ENCODE measurements around the gene CALML4. TPM values are rescaled to one million over a fixed set of nuclear protein-coding genes. Genes with fewer than 3 reads are reported as not detected.

CALML4 gene
- polyA plus RNA-seq, 1 experiment = 1.6 TPM

- Histone ChIP-seq H3K9me3 (ENCODE audit: control insufficient read depth, insufficient read depth, low read length) (no peaks in the 10 kb centered on the region), H3K27me3 (ENCODE audit: control insufficient read depth, insufficient read depth, low read length) (no peaks in the 10 kb centered on the region), H3K4me3 (ENCODE audit: low read depth, low read length) (no peak overlapping the region), H3K27ac (ENCODE audit: low read depth, low read length) (no peak overlapping the region)
- ChIA-PET POLR2A (no interaction called here), CTCF (interaction anchor here (1.6 kb wide), 1 partner anchor 19 kb away, joined by 5 read pairs; no protein-coding TSS in a partner anchor)
- TF ChIP-seq CTCF (IDR thresholded peaks at IDR 0.05; ENCODE audit: low read depth, low read length) = no peak
- DNase-seq (ENCODE audit: low read depth, low spot score) = no peak
Observed at GRCh38 chr15:68191555-68191954, 13.6 kb downstream of the CALML4 start.

GRCh38 chr15:68190048-68190447 is 15.1 kb downstream of the CALML4 start:
- Histone ChIP-seq H3K27ac (ENCODE audit: low read depth, low read length) (no peak overlapping the region), H3K27me3 (ENCODE audit: control insufficient read depth, insufficient read depth, low read length) (no peaks in the 10 kb centered on the region), H3K9me3 (ENCODE audit: control insufficient read depth, insufficient read depth, low read length) (no peaks in the 10 kb centered on the region), H3K4me3 (ENCODE audit: low read depth, low read length) (no peak overlapping the region)
- ChIA-PET CTCF (no interaction called here), POLR2A (no interaction called here)
- DNase-seq (ENCODE audit: low read depth, low spot score) = no peak
- TF ChIP-seq CTCF (IDR thresholded peaks at IDR 0.05; ENCODE audit: low read depth, low read length) = no peak

- Histone ChIP-seq H3K27me3 (ENCODE audit: control insufficient read depth, insufficient read depth, low read length) (no peaks in the 10 kb centered on the region), H3K4me3 (ENCODE audit: low read depth, low read length) (no peak overlapping the region), H3K27ac (ENCODE audit: low read depth, low read length) (no peak overlapping the region), H3K9me3 (ENCODE audit: control insufficient read depth, insufficient read depth, low read length) (no peaks in the 10 kb centered on the region)
- ChIA-PET CTCF (interaction anchor here (0.5 kb wide), 1 partner anchor 671 kb away, joined by 3 read pairs; no protein-coding TSS in a partner anchor), POLR2A (no interaction called here)
- DNase-seq (ENCODE audit: low read depth, low spot score) = no peak
- TF ChIP-seq CTCF (IDR thresholded peaks at IDR 0.05; ENCODE audit: low read depth, low read length) = no peak
Observed at GRCh38 chr15:68188647-68189046, 16.5 kb downstream of the CALML4 start.

- no peak for TF ChIP-seq CTCF (IDR thresholded peaks at IDR 0.05; ENCODE audit: low read depth, low read length)
- DNase-seq (ENCODE audit: low read depth, low spot score) = peak; percentile 61
- ChIA-PET CTCF (no interaction called here), POLR2A (no interaction called here)
- Histone ChIP-seq H3K27me3 (ENCODE audit: control insufficient read depth, insufficient read depth, low read length) (no peaks in the 10 kb centered on the region), H3K9me3 (ENCODE audit: control insufficient read depth, insufficient read depth, low read length) (no peaks in the 10 kb centered on the region), H3K27ac (ENCODE audit: low read depth, low read length) (peak overlapping the region; percentile 73), H3K4me3 (ENCODE audit: low read depth, low read length) (peak overlapping the region; percentile 32)
Observed at GRCh38 chr15:68187559-68187958, 17.6 kb downstream of the CALML4 start.

GRCh38 chr15:68186671-68187397 is 18.3 kb downstream of the CALML4 start:
- ChIA-PET POLR2A (no interaction called here), CTCF (interaction anchor here (1.2 to 1.4 kb wide), 2 partner anchors 24 to 324 kb away, joined by 3 to 4 read pairs; no protein-coding TSS in a partner anchor)
- Histone ChIP-seq H3K27ac (ENCODE audit: low read depth, low read length) (no peak overlapping the region), H3K27me3 (ENCODE audit: control insufficient read depth, insufficient read depth, low read length) (no peaks in the 10 kb centered on the region), H3K9me3 (ENCODE audit: control insufficient read depth, insufficient read depth, low read length) (no peaks in the 10 kb centered on the region), H3K4me3 (ENCODE audit: low read depth, low read length) (no peak overlapping the region)
- peak; percentile 46 for DNase-seq (ENCODE audit: low read depth, low spot score)
- TF ChIP-seq CTCF (IDR thresholded peaks at IDR 0.05; ENCODE audit: low read depth, low read length) = no peak
